HL-60 (cell line): Measurements from ENCODE around the gene RAB8A.
A peak's percentile ranks its signal among the peaks of the same experiment; 100 is the strongest.

Source experiments
- CTCF ChIP-seq: IDR thresholded peaks from one replicate; pipeline ENCODE4 v1.5.1; 2011; ENCODE audit warnings: low read length, control low read depth, inconsistent platforms; ENCODE audit not compliant: insufficient read depth
- POLR2AphosphoS5 ChIP-seq: IDR thresholded peaks from 2 replicates; pipeline ENCODE4 v1.6.1; 2012; ENCODE audit warnings: low read depth
- REST ChIP-seq: IDR thresholded peaks from 2 replicates; pipeline ENCODE4 v1.6.1; 2012; ENCODE audit warnings: low read depth; ENCODE audit not compliant: insufficient replicate concordance
- SPI1 ChIP-seq: IDR thresholded peaks from 2 replicates; pipeline ENCODE4 v1.6.1; 2012; ENCODE audit warnings: low read depth, mild to moderate bottlenecking, borderline replicate concordance

- no peak for TF ChIP-seq CTCF
- no peak for TF ChIP-seq SPI1
- peak; percentile 73 for TF ChIP-seq POLR2AphosphoS5
- TF ChIP-seq REST = no peak
Observed at GRCh38 chr19:16157601-16158000, 45.9 kb downstream of the RAB8A start.
